GM12892 (cell line): ENCODE results near the gene PRICKLE2.

Experiments
- POLR2A ChIP-seq: IDR thresholded peaks from 2 replicates; pipeline ENCODE4 v1.6.1; 2011; ENCODE audit warnings: low read depth, low read length, control low read depth
- TAF1 ChIP-seq: IDR thresholded peaks from 2 replicates; pipeline ENCODE4 v1.6.1; 2011; ENCODE audit warnings: low read depth, mild to moderate bottlenecking, control low read depth, low read length, borderline replicate concordance

DNA sequence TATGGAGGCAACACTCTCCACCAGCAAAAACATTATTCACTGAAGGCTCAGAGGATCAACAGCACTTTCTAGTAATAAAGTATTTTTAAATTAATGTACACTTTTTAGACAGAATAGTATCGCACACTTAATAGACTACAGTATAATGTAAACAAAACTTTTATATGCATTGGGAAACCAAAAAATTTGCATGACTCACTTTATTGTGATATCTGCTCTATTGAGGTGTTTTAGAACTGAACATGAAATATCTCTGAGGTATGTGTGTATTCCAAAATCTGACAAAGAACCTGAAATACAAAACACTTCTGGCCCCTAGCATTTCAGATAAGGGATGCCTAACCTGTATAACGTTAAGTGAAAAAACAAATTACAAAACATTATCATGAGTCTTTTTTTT is 99.7 kb downstream of the PRICKLE2 start:
- TF ChIP-seq POLR2A (no peak), TAF1 (no peak)
